NCI-H82 treated with DMSO at 0.1 percent for 48 hours (cell line): ENCODE data around the gene GUCA1C.

Experiments used
- DNase-seq: peaks from one replicate; lab custom pipeline; 2025; ENCODE audit not compliant: unreplicated experiment; lab: John Stamatoyannopoulos, UW

The GUCA1C gene

DNA sequence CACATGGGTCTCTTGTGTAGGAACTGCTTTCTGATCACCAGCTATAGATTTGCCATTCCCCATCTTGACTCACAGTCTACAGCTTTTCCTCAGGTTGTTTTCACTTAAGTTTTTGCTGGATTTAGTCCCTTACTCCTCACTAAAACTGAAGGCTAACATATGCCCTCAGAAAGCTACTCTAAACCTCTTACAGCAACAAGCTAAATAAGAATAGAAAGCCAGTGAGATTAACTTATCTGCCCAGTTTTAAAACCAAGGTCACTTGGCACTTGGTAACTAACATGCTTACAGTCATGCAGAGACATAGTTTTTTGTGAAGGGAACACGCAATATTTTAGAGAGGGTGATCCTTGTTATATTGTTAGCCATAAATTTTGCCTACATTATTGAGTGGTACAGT lies at the start of gene GUCA1C:
GUCA1C (minus strand) TSS at position 180 of the 400 bp plus-strand sequence; CDS start at position 63, 117 bp downstream.
- DNase-seq, result peak; percentile 12

- DNase-seq, result no peak
These were observed 44.8 kb upstream of the GUCA1C start for GRCh38 chr3:108998436-108998835.

- no peak for DNase-seq
These were observed 32.2 kb upstream of the GUCA1C start for GRCh38 chr3:108985844-108986243.

GRCh38 chr3:108983051-108983450 lies 29.4 kb upstream of the GUCA1C start:
- no peak for DNase-seq

DNA sequence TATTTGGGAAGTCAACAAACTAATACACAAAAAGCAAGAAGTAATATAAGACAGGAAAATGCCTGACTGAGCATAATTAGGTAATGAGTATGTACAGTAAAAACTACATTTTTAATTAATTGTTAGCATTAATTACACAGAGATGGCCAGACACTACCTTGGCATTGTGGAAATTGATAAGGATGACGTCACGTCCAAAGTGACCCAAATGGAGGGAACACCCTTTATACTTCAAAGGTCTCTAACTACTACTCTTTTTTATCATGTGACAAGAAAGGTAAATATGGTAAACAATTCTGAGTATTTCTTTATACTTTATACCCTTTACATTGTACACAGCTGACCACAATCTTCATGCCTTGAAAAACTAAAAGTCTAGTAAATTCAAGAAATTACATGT lies 22.4 kb upstream of the GUCA1C start:
- DNase-seq, result no peak

- DNase-seq, result no peak
These were observed 19.3 kb upstream of the GUCA1C start for GRCh38 chr3:108973019-108973418.

- DNase-seq, result no peak
These were observed 18.8 kb upstream of the GUCA1C start for GRCh38 chr3:108972482-108972881.

DNA sequence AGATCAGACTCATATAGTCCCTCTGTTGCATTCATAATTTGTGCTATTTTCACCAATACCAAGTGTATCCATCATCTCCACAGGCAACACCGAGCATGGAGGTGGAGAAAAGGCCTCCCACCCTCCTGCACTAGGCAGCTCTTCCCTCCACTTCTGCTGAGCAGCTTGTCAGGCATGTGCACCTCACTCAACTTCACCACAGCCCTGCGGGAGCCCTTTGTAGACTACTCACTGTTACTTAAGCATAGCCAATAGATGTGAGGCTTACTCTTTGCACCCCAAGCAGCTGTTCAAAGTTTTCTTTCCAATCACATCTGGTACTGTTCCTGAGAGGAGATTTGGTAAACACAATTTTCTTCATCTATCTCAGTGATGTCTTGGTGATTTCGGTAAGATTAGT lies 16.9 kb upstream of the GUCA1C start:
- no peak for DNase-seq

GRCh38 chr3:108966773-108967172 lies 13.1 kb upstream of the GUCA1C start:
- DNase-seq, result no peak

- DNase-seq, result no peak
These were observed 5.3 kb upstream of the GUCA1C start for GRCh38 chr3:108959017-108959416.

- DNase-seq, result no peak
These were observed 469 bp downstream of the GUCA1C start for GRCh38 chr3:108953210-108953609.

DNA sequence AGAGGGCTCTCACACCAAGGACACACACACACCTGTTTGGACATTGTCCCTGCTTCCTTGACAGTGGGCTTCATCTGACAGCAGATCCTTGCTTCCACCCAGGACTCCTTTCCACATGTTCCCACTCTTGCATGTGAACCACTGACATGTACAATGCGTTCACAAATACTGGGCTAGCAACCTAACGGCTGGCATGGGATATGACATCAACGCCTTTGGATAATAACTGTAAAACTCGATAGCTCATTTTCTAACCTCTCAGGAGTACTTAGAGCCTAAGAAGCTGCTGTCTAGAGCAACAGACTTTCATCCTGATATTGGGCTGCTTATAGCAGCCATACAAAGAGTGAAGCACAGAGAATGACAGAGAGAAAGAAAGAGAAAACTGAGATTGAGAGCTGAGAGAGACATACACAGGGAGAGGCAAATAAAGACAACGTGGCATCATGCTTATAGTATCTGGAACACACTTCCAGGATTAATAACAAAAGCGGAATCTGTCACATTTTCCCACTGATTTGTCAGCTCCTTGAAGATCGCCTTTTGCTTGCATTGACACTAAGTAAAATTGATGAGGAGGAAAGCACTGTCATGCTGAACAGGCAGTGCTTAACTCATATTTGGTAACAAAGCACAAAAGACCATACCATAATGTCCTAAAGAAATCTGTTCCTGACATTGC lies 1.7 kb downstream of the GUCA1C start:
- DNase-seq, result no peak

GRCh38 chr3:108947855-108948254 lies 5.8 kb downstream of the GUCA1C start:
- DNase-seq, result no peak

- no peak for DNase-seq
These were observed 7.1 kb downstream of the GUCA1C start for GRCh38 chr3:108946292-108947285.

GRCh38 chr3:108940568-108941263 lies 13.0 kb downstream of the GUCA1C start:
- DNase-seq, result no peak

- no peak for DNase-seq
These were observed 13.5 kb downstream of the GUCA1C start for GRCh38 chr3:108940166-108940565.

GRCh38 chr3:108936924-108937689 lies 16.6 kb downstream of the GUCA1C start:
- no peak for DNase-seq

- DNase-seq, result no peak
These were observed 22.6 kb downstream of the GUCA1C start for GRCh38 chr3:108931035-108931434.

DNA sequence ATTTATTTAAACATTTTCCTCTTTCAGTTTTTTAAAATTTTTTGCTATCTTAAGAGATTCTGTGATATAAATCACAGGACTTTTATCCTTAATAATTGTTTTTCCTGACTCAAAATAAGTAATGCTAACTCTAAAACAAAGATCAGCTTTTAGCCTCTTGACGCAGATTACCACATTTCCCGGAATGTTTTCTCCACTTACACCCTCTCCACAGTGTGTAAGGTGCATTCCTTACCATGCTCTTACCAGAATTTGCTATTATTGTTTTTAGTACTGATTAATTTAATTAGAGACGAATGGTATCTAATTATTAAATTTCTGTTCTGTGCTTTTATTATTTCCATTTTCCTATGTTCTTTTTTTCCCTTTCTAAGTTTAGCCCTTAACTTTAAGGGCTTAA lies 34.8 kb downstream of the GUCA1C start:
- DNase-seq, result no peak

DNA sequence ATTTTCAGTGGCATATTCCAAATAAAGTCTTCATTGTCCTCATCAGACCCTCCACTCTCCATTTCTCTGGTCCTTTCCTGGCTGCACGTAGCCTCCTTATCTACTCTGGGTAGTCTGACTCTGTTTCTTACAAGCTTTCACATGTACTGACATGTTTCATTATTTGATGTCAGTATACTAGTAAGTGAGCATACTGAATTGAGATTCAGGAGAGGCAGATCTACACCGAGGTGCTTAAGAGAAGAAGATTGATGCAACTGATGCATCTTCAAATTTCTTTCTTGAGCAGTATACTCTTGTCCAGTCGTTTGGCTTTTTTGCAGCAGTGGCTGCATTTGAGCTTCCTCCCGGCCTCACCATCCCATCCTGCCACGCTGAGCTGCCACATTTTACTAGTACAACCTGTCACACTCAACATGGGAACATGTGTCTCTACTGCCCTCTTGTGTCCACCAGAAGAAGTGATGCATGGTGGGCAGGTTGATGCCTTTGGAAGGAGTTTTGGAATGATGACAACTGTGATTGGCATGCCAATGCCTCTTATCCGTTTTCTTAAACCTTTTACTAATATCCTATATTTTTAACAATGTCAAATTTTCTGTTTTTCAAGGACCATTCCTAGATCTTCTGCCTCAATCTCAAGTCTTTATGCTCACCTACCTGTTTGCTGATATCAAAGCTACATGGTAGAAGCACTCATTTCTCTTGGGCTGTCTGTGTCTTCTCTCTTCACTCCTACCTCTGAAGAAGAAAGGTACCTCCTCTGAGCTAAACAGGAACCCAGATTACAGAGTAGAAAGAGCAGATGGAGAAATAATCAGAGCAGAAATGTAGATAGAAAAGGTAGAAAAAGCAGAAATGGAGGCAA lies 38.7 kb downstream of the GUCA1C start:
- peak; percentile 68 for DNase-seq
